ENCODE data around the gene TFPI2. TPM values are rescaled to one million over a fixed set of nuclear protein-coding genes. Genes with fewer than 3 reads are reported as not detected.

TFPI2 gene
- total RNA-seq, 1 donor from 2014 or later, result 0.74 TPM

DNA sequence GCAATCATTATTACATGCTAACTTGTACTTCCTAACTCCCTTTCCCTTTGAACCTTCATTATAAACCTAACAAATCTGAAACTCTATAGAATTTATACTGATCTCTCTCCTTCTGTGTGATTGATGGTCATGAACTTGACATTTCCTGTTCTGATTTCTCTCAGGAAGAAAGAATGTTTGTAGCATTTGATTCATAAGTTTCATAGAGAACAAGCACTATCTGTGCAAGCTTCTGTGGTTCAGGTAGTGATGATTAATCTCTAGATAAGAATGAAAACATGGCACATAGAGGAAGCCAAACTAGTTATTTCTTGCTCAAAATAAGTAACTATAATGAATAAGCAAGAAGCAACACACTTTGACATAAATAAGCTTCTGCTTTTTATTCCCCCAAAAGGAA, 34.2 kb downstream of the TFPI2 start:
- TF ChIP-seq, protein P1, sequence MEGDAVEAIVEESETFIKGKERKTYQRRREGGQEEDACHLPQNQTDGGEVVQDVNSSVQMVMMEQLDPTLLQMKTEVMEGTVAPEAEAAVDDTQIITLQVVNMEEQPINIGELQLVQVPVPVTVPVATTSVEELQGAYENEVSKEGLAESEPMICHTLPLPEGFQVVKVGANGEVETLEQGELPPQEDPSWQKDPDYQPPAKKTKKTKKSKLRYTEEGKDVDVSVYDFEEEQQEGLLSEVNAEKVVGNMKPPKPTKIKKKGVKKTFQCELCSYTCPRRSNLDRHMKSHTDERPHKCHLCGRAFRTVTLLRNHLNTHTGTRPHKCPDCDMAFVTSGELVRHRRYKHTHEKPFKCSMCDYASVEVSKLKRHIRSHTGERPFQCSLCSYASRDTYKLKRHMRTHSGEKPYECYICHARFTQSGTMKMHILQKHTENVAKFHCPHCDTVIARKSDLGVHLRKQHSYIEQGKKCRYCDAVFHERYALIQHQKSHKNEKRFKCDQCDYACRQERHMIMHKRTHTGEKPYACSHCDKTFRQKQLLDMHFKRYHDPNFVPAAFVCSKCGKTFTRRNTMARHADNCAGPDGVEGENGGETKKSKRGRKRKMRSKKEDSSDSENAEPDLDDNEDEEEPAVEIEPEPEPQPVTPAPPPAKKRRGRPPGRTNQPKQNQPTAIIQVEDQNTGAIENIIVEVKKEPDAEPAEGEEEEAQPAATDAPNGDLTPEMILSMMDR (IDR thresholded peaks at IDR 0.05), result no peak
- no peak for TF ChIP-seq POLR2A (IDR thresholded peaks at IDR 0.05)
- no peak for TF ChIP-seq POLR2AphosphoS5 (IDR thresholded peaks at IDR 0.05; ENCODE audit: insufficient read depth in 1 of 2, low read depth in 1 of 2)
- no peaks in the 10 kb centered on the region for H3K4me1 ChIP-seq
- no peaks in the 10 kb centered on the region for H3K9me3 ChIP-seq
- DNase-seq (ENCODE audit: extremely low spot score in 2 of 2), result no peak
- H3K27me3 ChIP-seq, result no peaks in the 10 kb centered on the region
- no peak overlapping the region for H3K4me3 ChIP-seq
- H3K36me3 ChIP-seq, result no peaks in the 10 kb centered on the region
- H3K27ac ChIP-seq, result no peak overlapping the region
- intact Hi-C loops (cut with DNase I), result no loop called here

DNA sequence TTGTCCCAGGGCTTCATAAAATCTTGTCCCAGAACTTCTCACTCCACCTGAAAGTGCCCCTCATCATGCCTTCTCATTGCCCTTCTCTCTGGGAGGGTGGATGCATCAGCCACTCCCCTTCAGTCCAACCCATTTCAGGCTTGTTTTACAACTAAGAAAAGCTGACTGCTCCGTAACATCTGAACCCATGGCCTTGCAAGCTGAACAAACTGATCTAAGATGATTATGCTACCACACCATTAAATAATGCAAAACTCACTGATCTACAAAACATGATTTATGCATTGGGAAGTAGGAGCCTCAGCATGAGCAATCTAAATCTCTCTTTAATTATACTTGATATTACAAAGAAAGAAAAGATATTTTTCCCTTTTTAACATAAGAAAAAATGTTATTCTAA, 34.8 kb downstream of the TFPI2 start:
- TF ChIP-seq POLR2A (IDR thresholded peaks at IDR 0.05) (no peak), POLR2AphosphoS5 (IDR thresholded peaks at IDR 0.05; ENCODE audit: insufficient read depth in 1 of 2, low read depth in 1 of 2) (no peak)
- TF ChIP-seq, protein P1 (IDR thresholded peaks at IDR 0.05), result no peak
- no peak overlapping the region for H3K4me3 ChIP-seq
- no peak for DNase-seq (ENCODE audit: extremely low spot score in 2 of 2)

DNA sequence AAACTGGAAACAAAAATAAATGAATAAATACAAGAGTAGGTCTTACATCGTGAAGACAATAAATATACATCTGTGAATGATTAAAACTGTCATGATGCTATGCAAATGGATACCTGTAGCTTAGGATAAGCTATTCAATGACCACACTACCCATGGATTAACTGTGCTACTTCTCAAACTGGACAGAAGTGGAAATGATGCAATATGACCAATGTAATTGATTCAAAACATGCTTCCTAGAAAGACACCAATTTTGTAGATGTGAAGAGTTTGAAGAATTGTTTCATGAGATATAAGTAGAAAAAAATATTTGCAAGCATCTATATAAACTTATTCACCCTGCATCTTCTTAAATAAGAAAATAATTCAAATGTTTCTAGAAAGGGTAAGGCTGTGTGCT, 36.1 kb downstream of the TFPI2 start:
- H3K27ac ChIP-seq, result no peak overlapping the region
- no peak overlapping the region for H3K4me3 ChIP-seq
- no peak for TF ChIP-seq POLR2AphosphoS5 (IDR thresholded peaks at IDR 0.05; ENCODE audit: insufficient read depth in 1 of 2, low read depth in 1 of 2)
- TF ChIP-seq, protein P1 (IDR thresholded peaks at IDR 0.05), result no peak
- TF ChIP-seq POLR2A (IDR thresholded peaks at IDR 0.05), result no peak
- no peaks in the 10 kb centered on the region for H3K36me3 ChIP-seq
- DNase-seq (ENCODE audit: extremely low spot score in 2 of 2), result no peak
- H3K27me3 ChIP-seq, result no peaks in the 10 kb centered on the region
- intact Hi-C loops (cut with DNase I), result no loop called here
- no peaks in the 10 kb centered on the region for H3K4me1 ChIP-seq
- no peaks in the 10 kb centered on the region for H3K9me3 ChIP-seq

More for the DNA sequence above, 34.8 kb downstream of the TFPI2 start:
- Histone ChIP-seq H3K36me3 (no peaks in the 10 kb centered on the region), H3K4me1 (no peaks in the 10 kb centered on the region), H3K27me3 (no peaks in the 10 kb centered on the region), H3K27ac (no peak overlapping the region), H3K9me3 (no peaks in the 10 kb centered on the region)
- intact Hi-C loops (cut with DNase I), result no loop called here

DNA sequence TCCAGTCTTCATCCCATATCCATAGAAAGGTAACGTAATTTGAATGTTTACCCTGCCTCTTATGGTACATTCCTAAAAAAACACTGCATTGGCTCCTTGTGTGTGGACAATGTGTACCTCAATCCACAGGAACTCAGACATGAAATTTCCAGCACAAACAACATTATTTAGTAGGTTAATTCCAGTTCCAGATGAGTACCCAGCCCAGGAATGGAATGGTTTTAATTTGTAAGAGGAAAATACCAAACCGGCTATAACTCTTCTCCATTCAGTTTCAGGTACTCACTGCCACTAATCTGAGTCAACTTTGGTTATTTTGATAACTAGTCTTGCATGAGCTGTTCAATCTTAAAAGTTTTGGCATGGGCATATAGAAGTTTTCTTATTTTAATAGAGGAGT, 39.0 kb downstream of the TFPI2 start:
- TF ChIP-seq POLR2AphosphoS5 (IDR thresholded peaks at IDR 0.05; ENCODE audit: insufficient read depth in 1 of 2, low read depth in 1 of 2) (no peak), POLR2A (IDR thresholded peaks at IDR 0.05) (no peak)
- TF ChIP-seq, protein P1 (IDR thresholded peaks at IDR 0.05), result no peak
- intact Hi-C loops (cut with DNase I), result no loop called here
- Histone ChIP-seq H3K27ac (no peak overlapping the region), H3K4me3 (no peak overlapping the region), H3K9me3 (no peaks in the 10 kb centered on the region), H3K36me3 (no peaks in the 10 kb centered on the region), H3K4me1 (no peaks in the 10 kb centered on the region), H3K27me3 (no peaks in the 10 kb centered on the region)
- DNase-seq (ENCODE audit: extremely low spot score in 2 of 2), result no peak

DNA sequence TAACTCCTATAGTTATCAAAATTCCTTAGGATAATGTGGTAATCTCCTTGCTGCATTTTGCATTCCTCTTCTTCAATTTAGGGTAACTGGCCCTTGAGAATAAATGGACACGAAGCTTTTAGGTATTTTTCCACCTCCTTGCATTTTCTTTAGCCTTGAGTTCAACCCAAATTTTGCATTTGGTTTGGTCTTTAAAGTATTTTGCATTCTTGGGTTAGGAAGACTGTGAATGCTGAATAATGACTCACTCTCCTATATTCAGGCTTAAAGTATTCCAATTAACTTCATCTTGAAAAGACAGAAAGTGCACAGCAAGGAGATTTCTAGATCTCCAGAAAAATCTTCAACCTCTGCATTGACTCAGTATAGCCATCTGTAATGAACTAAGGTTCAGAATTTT, 47.3 kb downstream of the TFPI2 start:
- H3K4me1 ChIP-seq, result no peaks in the 10 kb centered on the region
- intact Hi-C loops (cut with DNase I), result no loop called here
- no peak for DNase-seq (ENCODE audit: extremely low spot score in 2 of 2)
- H3K36me3 ChIP-seq, result no peaks in the 10 kb centered on the region
- no peaks in the 10 kb centered on the region for H3K27me3 ChIP-seq
- no peak overlapping the region for H3K27ac ChIP-seq
- TF ChIP-seq POLR2A (IDR thresholded peaks at IDR 0.05) (no peak), POLR2AphosphoS5 (IDR thresholded peaks at IDR 0.05; ENCODE audit: insufficient read depth in 1 of 2, low read depth in 1 of 2) (no peak)
- TF ChIP-seq, protein P1 (IDR thresholded peaks at IDR 0.05), result no peak
- no peaks in the 10 kb centered on the region for H3K9me3 ChIP-seq
- H3K4me3 ChIP-seq, result no peak overlapping the region
